GM23338 (cell line): ENCODE results near the gene EEA1.

Experiments
- CTCF ChIP-seq, 2 experiments: fragments of 200-600 bp in 1 of 2; sonication (generic) in 1 of 2; conservative IDR thresholded peaks; 2 replicates each; pipeline versions ENCODE4 v1.5.1 to v1.6.1; 2016 to 2017; ENCODE audit warnings: antibody characterized with exemption in 2 of 2, low read depth in 2 of 2, mild to moderate bottlenecking in 2 of 2, moderate library complexity in 1 of 2
- EZH2 ChIP-seq: fragments of 200-600 bp; sonication (generic); IDR thresholded peaks from one replicate; pipeline ENCODE4 v1.8.0; 2017; ENCODE audit warnings: antibody characterized with exemption, mild to moderate bottlenecking, low read depth; ENCODE audit not compliant: unreplicated experiment
- EZH2phosphoT487 ChIP-seq: fragments of 200-600 bp; sonication (generic); IDR thresholded peaks from one replicate; pipeline ENCODE4 v1.8.1; 2018; ENCODE audit warnings: antibody characterized with exemption; ENCODE audit not compliant: unreplicated experiment
- JUNB ChIP-seq: IDR thresholded peaks from one replicate; pipeline ENCODE4 v1.6.1; 2016; ENCODE audit warnings: antibody characterized with exemption; ENCODE audit not compliant: unreplicated experiment
- POLR2AphosphoS5 ChIP-seq: IDR thresholded peaks from 2 replicates; pipeline ENCODE4 v1.6.1; 2016; ENCODE audit warnings: antibody characterized with exemption, low read depth
- REST ChIP-seq: IDR thresholded peaks from one replicate; pipeline ENCODE4 v1.6.1; 2018; ENCODE audit warnings: antibody characterized with exemption; ENCODE audit not compliant: unreplicated experiment
- STAT1 ChIP-seq: IDR thresholded peaks from one replicate; pipeline ENCODE4 v1.6.1; 2016; ENCODE audit warnings: antibody characterized with exemption; ENCODE audit not compliant: unreplicated experiment
- ZNF331 ChIP-seq: fragments of 250-450 bp; sonication (Bioruptor Pico); IDR thresholded peaks from 2 replicates; pipeline ENCODE4 v1.5.0; 2020; ENCODE audit warnings: low read depth, mild to moderate bottlenecking, moderate library complexity
- ZNF462 ChIP-seq: fragments of 250-450 bp; sonication (Bioruptor Pico); IDR thresholded peaks from 2 replicates; pipeline ENCODE4 v1.5.0; 2020; ENCODE audit warnings: mild to moderate bottlenecking, moderate library complexity

- no peak for TF ChIP-seq EZH2phosphoT487
- no peak for TF ChIP-seq POLR2AphosphoS5
- no peak for TF ChIP-seq CTCF (conservative IDR thresholded peaks at IDR 0.05; ENCODE audit: low read depth in 2 of 2)
- no peak for TF ChIP-seq EZH2
- TF ChIP-seq STAT1: no peak
- TF ChIP-seq ZNF331: no peak
- no peak for TF ChIP-seq JUNB
- TF ChIP-seq REST: no peak
- TF ChIP-seq ZNF462 (CRISPR knock-in tag): no peak
Measured at GRCh38 chr12:92844151-92844763, 84.8 kb downstream of the EEA1 start.
